HCT116 (cell line): ENCODE results near the gene RGS6. TPM values are rescaled to one million over a fixed set of nuclear protein-coding genes. Genes with fewer than 3 reads are reported as not detected.

Experiments used
- ATAC-seq: fragments of 200-7000 bp; cut with Tn5 transposase; 2 replicates; pipeline ENCODE4 v1.9.1; 2020; ENCODE audit warnings: mild to moderate bottlenecking, moderate library complexity
- BruUV-seq: library from RNA; stranded (reverse); fragments of 400-500 nt; replicated peaks from 2 replicates; lab custom pipeline; 2021; lab: Mats Ljungman, UMichigan
- CTCF ChIA-PET: fragments of 300-600 bp; sonication (Branson Sonifier 250); formaldehyde crosslinking; loops from one replicate; lab custom pipeline; 2021; ENCODE audit warnings: antibody characterized with exemption; lab: Charles Lee
- POLR2A ChIA-PET: fragments of 300-600, 350-600 bp; sonication (Branson Sonifier 250); formaldehyde crosslinking; loops from one replicate; lab custom pipeline; 2021; ENCODE audit warnings: antibody characterized with exemption; lab: Charles Lee
- RAD21 ChIA-PET, 2 experiments: fragments of 300-600 bp; sonication (Branson Sonifier 250); formaldehyde crosslinking; loops; one replicate each; lab custom pipeline; 2023; ENCODE audit warnings: low total read pairs in 2 of 2; ENCODE audit not compliant: uncharacterized antibody in 2 of 2, unreplicated experiment in 2 of 2, low non-redundant PET in 1 of 2; lab: Charles Lee
- DNase-seq: peaks from one replicate; pipeline ENCODE4 v3.0.0-alpha.2; 2010; ENCODE audit warnings: low read depth, low spot score
- H2AFZ ChIP-seq: fragments of 200-600 bp; shearing (Covaris generic), sonication (generic); 2 replicates; pipeline ENCODE4 v1.6.1; 2017; ENCODE audit warnings: low read depth, mixed run types, mixed read lengths, antibody characterized with exemption, low read length; ENCODE audit not compliant: poor library complexity, severe bottlenecking
- H3K27ac ChIP-seq: 2 replicates; pipeline ENCODE4 v1.5.1; 2012; ENCODE audit warnings: low read depth, low read length
- H3K27me3 ChIP-seq: fragments of 200-600 bp; sonication (generic); 2 replicates; pipeline ENCODE4 v1.6.1; 2016; ENCODE audit warnings: mixed run types, low read length, mixed read lengths; ENCODE audit not compliant: insufficient read depth
- H3K36me3 ChIP-seq, 2 experiments: fragments of 200-500 bp in 1 of 2; fragments of 200-600 bp in 1 of 2; sonication (Bioruptor generic) in 1 of 2; sonication (generic) in 1 of 2; 2 replicates each; pipeline versions ENCODE4 v1.5.1 to v1.6.1; 2014 to 2016; ENCODE audit warnings: low read length in 2 of 2, inconsistent platforms in 1 of 2, mixed read lengths in 1 of 2, mixed run types in 1 of 2; ENCODE audit not compliant: insufficient read depth in 2 of 2, control insufficient read depth in 1 of 2
- H3K4me1 ChIP-seq, 2 experiments: fragments of 200-600 bp in 1 of 2; sonication (generic) in 1 of 2; 2 replicates each; pipeline versions ENCODE4 v1.5.1 to v1.6.1; 2012 to 2017; ENCODE audit warnings: low read length in 2 of 2, inconsistent platforms in 1 of 2, mild to moderate bottlenecking in 1 of 2, mixed read lengths in 1 of 2, mixed run types in 1 of 2, moderate library complexity in 1 of 2; ENCODE audit not compliant: insufficient read depth in 2 of 2, control insufficient read depth in 1 of 2
- H3K4me2 ChIP-seq: fragments of 200-600 bp; sonication (generic); 2 replicates; pipeline ENCODE4 v1.6.1; 2017; ENCODE audit warnings: mixed run types, low read length, mixed read lengths
- H3K4me3 ChIP-seq, 2 experiments: fragments of 200-600 bp in 1 of 2; sonication (generic) in 1 of 2; replicated peaks in 1 of 2; 2 replicates each; pipeline ENCODE4 v1.5.1; 2011 to 2016; ENCODE audit warnings: low read length in 2 of 2, control low read depth in 1 of 2, low read depth in 1 of 2, mild to moderate bottlenecking in 1 of 2, mixed read lengths in 1 of 2, mixed run types in 1 of 2
- H3K79me2 ChIP-seq: fragments of 200-600 bp; sonication (generic); 2 replicates; pipeline ENCODE4 v1.6.1; 2017; ENCODE audit warnings: mild to moderate bottlenecking, mixed run types, low read length, moderate library complexity, mixed read lengths; ENCODE audit not compliant: insufficient read depth
- H3K9ac ChIP-seq: fragments of 200-600 bp; sonication (generic); 2 replicates; pipeline ENCODE4 v1.6.1; 2016; ENCODE audit warnings: low read length, mixed read lengths
- H3K9me2 ChIP-seq: fragments of 200-600 bp; sonication (generic), shearing (Covaris generic); 2 replicates; pipeline ENCODE4 v1.6.1; 2017; ENCODE audit warnings: mixed run types, mild to moderate bottlenecking, moderate library complexity; ENCODE audit not compliant: insufficient read depth
- H3K9me3 ChIP-seq, 2 experiments: fragments of 200-500 bp in 1 of 2; fragments of 200-600 bp in 1 of 2; sonication (Bioruptor generic) in 1 of 2; sonication (generic) in 1 of 2; 2 replicates each; pipeline ENCODE4 v1.6.1; 2014 to 2017; ENCODE audit warnings: low read length in 2 of 2, mixed read lengths in 2 of 2, inconsistent platforms in 1 of 2, low read depth in 1 of 2, mild to moderate bottlenecking in 1 of 2, mixed run types in 1 of 2, moderate library complexity in 1 of 2; ENCODE audit not compliant: control insufficient read depth in 1 of 2, insufficient read depth in 1 of 2
- H4K20me1 ChIP-seq: fragments of 200-600 bp; sonication (generic), shearing (Covaris generic); 2 replicates; pipeline ENCODE4 v1.6.1; 2017; ENCODE audit warnings: mixed run types, mild to moderate bottlenecking, moderate library complexity; ENCODE audit not compliant: insufficient read depth
- ATF3 ChIP-seq: IDR thresholded peaks from 2 replicates; pipeline ENCODE4 v1.6.1; 2012
- CBX3 ChIP-seq: IDR thresholded peaks from 2 replicates; pipeline ENCODE4 v1.6.1; 2012; ENCODE audit warnings: low read depth
- CEBPB ChIP-seq: IDR thresholded peaks from 2 replicates; pipeline ENCODE4 v1.6.1; 2012; ENCODE audit warnings: low read depth
- CTCF ChIP-seq, 3 experiments: fragments of 200-600 bp in 1 of 3; sonication (generic) in 1 of 3; IDR thresholded peaks in 2 of 3; conservative IDR thresholded peaks in 1 of 3; 2 replicates each; pipeline ENCODE4 v1.5.1; 2012 to 2017; ENCODE audit warnings: low read depth in 2 of 3, low read length in 2 of 3, antibody characterized with exemption in 1 of 3, borderline replicate concordance in 1 of 3, control low read depth in 1 of 3, mild to moderate bottlenecking in 1 of 3, mixed read lengths in 1 of 3, mixed run types in 1 of 3, moderate library complexity in 1 of 3; ENCODE audit not compliant: insufficient read depth in 1 of 3
- EGR1 ChIP-seq: IDR thresholded peaks from 2 replicates; pipeline ENCODE4 v1.6.1; 2012; ENCODE audit warnings: low read depth
- EZH2 ChIP-seq: fragments of 200-600 bp; sonication (generic); IDR thresholded peaks from 2 replicates; pipeline ENCODE4 v1.6.1; 2017; ENCODE audit warnings: antibody characterized with exemption, mixed run types
- FOSL1 ChIP-seq: IDR thresholded peaks from 2 replicates; pipeline ENCODE4 v1.6.1; 2012; ENCODE audit warnings: low read depth
- JUND ChIP-seq: IDR thresholded peaks from 2 replicates; pipeline ENCODE4 v1.6.1; 2012
- MAX ChIP-seq: IDR thresholded peaks from 2 replicates; pipeline ENCODE4 v1.6.1; 2012
- POLR2A ChIP-seq: IDR thresholded peaks from 2 replicates; pipeline ENCODE4 v1.7.0; 2011; ENCODE audit warnings: borderline replicate concordance; ENCODE audit not compliant: insufficient read depth, insufficient read length; ENCODE audit errors: extremely low read depth
- POLR2AphosphoS5 ChIP-seq: IDR thresholded peaks from 2 replicates; pipeline ENCODE4 v1.6.1; 2011; ENCODE audit warnings: mild to moderate bottlenecking, low read depth, low read length, moderate library complexity
- RAD21 ChIP-seq: IDR thresholded peaks from 2 replicates; pipeline ENCODE4 v1.6.1; 2012; ENCODE audit warnings: low read depth, mild to moderate bottlenecking
- REST ChIP-seq: IDR thresholded peaks from 2 replicates; pipeline ENCODE4 v1.6.1; 2012; ENCODE audit warnings: low read depth
- TCF7L2 ChIP-seq: IDR thresholded peaks from 2 replicates; pipeline ENCODE4 v1.7.0; 2011; ENCODE audit warnings: borderline replicate concordance, inconsistent platforms; ENCODE audit not compliant: insufficient read depth, insufficient read length; ENCODE audit errors: extremely low read depth
- ZBTB33 ChIP-seq: IDR thresholded peaks from 2 replicates; pipeline ENCODE4 v1.6.1; 2011; ENCODE audit warnings: mild to moderate bottlenecking, low read length, moderate library complexity; ENCODE audit not compliant: insufficient replicate concordance; ENCODE audit errors: extremely low read depth
- ZFX ChIP-seq: fragments of 450-650 bp; IDR thresholded peaks from 2 replicates; pipeline ENCODE4 v1.6.1; 2017
- ZNF274 ChIP-seq: fragments of 200-500 bp; sonication (Bioruptor generic); IDR thresholded peaks from 2 replicates; pipeline ENCODE4 v1.6.1; 2014; ENCODE audit warnings: mild to moderate bottlenecking, low read depth, low read length, inconsistent platforms
- intact Hi-C: fragments of 100-400 bp; cut with micrococcal nuclease; formaldehyde crosslinking; loops from 2 replicates; pipeline ENCODE4 v1.10.0; 2022
- total RNA-seq: library from RNA; stranded (reverse); gene quantifications from one replicate; pipeline ENCODE4 v1.2.1, GENCODE V29; 2021; ENCODE audit not compliant: unreplicated experiment

Gene RGS6
- total RNA-seq, 1 experiment from 2014 or later, result 4.7 TPM

GRCh38 chr14:72510566-72510965 lies 578.3 kb downstream of the RGS6 start:
- Histone ChIP-seq H2AFZ (no peak overlapping the region), H3K36me3 (no peaks in the 10 kb centered on the region), H4K20me1 (no peaks in the 10 kb centered on the region), H3K4me2 (no peak overlapping the region), H3K27ac (no peak overlapping the region), H3K9me3 (no peaks in the 10 kb centered on the region), H3K4me3 (no peak overlapping the region), H3K4me1 (no peaks in the 10 kb centered on the region), H3K9me2 (no peaks in the 10 kb centered on the region), H3K9ac (no peak overlapping the region), H3K27me3 (no peaks in the 10 kb centered on the region; the same call in 1 of the 2 replicates)
- ChIA-PET POLR2A (no interaction called here), RAD21 (no interaction called here), CTCF (interaction anchor here (2.3 kb wide), 1 partner anchor 394 kb away, joined by 5 read pairs; no protein-coding TSS in a partner anchor)
- BruUV-seq, result no TSS peak
- no peak for ATAC-seq
- TF ChIP-seq EGR1 (no peak), ATF3 (no peak), ZBTB33 (no peak), POLR2AphosphoS5 (no peak), ZFX (no peak), POLR2A (no peak), ZNF274 (no peak), TCF7L2 (no peak), JUND (no peak), REST (no peak), MAX (no peak), CEBPB (no peak), CBX3 (no peak), RAD21 (no peak), FOSL1 (no peak), CTCF (IDR thresholded peaks at IDR 0.05 in 2 of 3, conservative IDR thresholded peaks at IDR 0.05 in 1 of 3; ENCODE audit: borderline replicate concordance in 1 of 3, insufficient read depth in 1 of 3, low read depth in 2 of 3, low read length in 2 of 3) (no peak), EZH2 (no peak)
- TF ChIP-seq, all 23 proteins: peak for 0
- intact Hi-C loops, result loop anchor here (5.0 kb wide), 1 partner anchor 962 kb away; no protein-coding TSS in a partner anchor
- no peaks in the 10 kb centered on the region for H3K79me2 ChIP-seq
- DNase-seq, result no peak
